HG03060 (cell line): ENCODE results near the gene TSPOAP1.

Source experiments
- ATAC-seq: cut with Tn5 transposase; IDR thresholded peaks from one replicate; pipeline ENCODE4 v1.9.1; 2021; ENCODE audit warnings: low read depth, moderate number of reproducible peaks; ENCODE audit not compliant: unreplicated experiment

Gene TSPOAP1

DNA sequence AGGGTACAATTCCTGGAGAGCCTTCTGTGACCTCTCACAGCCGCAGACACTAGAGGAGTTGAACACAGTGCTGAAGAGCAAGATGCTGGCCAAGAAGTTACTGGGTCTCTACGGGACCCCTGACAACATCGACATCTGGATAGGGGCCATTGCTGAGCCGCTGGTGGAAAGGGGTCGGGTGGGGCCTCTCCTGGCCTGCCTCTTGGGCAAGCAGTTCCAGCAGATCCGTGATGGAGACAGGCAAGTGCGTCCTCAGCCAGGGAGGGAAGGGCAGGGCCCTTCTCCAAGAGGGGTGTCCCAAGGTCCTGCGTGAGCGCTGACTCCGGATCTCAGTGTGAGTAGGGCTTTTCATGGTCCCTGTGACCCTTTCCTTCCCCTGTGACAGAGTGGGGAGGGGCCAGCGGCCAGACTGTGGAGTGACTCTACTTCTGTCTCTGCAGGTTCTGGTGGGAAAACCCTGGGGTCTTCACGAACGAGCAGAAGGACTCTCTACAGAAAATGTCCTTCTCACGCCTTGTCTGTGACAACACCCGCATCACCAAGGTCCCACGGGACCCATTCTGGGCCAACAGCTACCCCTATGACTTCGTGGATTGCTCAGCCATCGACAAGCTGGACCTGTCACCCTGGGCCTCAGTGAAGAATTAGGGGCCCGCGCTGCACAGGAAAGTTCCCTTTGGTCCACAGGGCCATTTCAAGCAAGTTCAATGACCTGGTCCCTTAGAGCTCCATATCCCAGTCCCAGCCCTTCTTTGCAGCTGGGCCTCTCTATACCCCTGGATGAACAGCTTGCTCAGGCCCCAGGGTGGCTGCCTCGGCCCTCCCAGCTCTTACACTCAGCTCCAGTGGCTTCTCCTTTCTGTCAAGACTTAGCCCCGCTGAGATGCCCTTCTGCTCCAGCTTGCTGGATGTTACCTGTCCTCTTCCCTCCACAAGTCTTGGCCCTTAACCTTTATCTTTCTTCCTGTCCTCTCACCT is 61.0 kb downstream of the TSPOAP1 start:
- no peak for ATAC-seq

- no peak for ATAC-seq
Observed at GRCh38 chr17:58265902-58266875, 62.4 kb downstream of the TSPOAP1 start.

GRCh38 chr17:58265271-58265670 is 63.3 kb downstream of the TSPOAP1 start:
- no peak for ATAC-seq

- no peak for ATAC-seq
Observed at GRCh38 chr17:58264407-58265103, 64.0 kb downstream of the TSPOAP1 start.

DNA sequence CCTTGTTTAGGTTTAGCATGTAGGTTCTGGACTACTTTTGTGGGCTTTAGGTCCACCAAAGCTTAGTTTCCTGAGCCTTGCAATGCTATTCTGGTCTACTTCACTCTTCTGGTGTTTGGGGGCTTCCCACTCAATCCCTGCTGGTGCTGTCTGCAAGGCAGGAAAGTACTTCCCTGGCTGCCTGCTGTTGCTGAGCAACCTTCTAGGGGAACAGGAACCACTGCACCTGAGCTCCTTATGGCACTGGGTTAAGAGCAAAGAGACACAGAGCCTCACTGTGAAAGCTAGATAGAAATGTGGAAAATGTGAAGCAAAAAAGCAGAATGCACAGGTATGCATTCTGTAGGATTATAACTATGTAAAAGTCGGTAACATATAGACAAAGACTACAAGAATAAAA is 64.8 kb downstream of the TSPOAP1 start:
- ATAC-seq: no peak

DNA sequence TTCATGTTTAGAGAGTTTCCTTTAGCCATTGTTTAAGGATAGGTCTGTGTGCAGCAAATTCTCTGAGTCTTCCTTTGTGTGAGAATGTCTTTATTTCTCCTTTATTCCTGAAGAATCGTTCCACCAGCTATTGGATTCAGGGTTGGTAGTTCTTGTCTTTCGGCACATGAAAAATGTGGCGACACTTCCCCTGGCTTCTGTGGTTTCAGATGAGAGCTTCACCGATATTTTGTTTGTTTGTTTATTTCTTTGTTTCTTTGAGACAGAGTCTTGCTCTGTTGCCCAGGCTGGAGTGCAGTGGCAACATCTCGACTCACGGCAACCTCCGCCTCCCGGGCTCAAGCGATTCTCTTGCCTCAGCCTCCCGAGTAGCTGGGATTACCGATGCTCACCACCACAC is 66.4 kb downstream of the TSPOAP1 start:
- ATAC-seq: no peak

- ATAC-seq: no peak
Observed at GRCh38 chr17:58254803-58255202, 73.8 kb downstream of the TSPOAP1 start.

DNA sequence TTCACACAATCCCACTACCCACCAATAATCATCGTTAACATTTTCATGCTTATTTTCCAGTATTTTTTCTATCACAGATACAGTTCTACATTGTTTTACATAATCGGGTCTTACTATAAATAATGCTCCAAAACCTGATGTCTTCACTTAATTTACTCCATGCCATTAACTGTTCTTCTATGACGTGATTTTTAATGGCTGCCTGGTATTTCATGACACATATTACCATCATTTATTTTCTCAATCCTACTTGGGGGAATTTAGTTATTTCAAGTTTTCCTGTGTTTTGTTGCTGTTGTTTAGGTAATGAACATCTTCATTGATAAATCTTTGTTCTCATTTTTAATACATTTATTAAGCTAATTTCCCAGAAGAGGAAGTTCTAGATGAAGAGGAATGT is 75.5 kb downstream of the TSPOAP1 start:
- ATAC-seq: no peak

GRCh38 chr17:58252141-58252540 is 76.5 kb downstream of the TSPOAP1 start:
- ATAC-seq: no peak
